CD4-positive, alpha-beta T cell treated with Interleukin-10 for 1 hour (primary cell): ENCODE results near the gene CDKAL1.
A peak's percentile ranks its signal among the peaks of the same experiment; 100 is the strongest.
"Not testable (repeated sequence)": the region's sequence is repeated elsewhere in the genome, so short reads cannot be mapped to it uniquely, and the experiment has no call there.

ENCODE experiments used
- DNase-seq: peaks from one replicate; pipeline ENCODE4 v3.0.0-alpha.2; 2020

CDKAL1 gene

DNA sequence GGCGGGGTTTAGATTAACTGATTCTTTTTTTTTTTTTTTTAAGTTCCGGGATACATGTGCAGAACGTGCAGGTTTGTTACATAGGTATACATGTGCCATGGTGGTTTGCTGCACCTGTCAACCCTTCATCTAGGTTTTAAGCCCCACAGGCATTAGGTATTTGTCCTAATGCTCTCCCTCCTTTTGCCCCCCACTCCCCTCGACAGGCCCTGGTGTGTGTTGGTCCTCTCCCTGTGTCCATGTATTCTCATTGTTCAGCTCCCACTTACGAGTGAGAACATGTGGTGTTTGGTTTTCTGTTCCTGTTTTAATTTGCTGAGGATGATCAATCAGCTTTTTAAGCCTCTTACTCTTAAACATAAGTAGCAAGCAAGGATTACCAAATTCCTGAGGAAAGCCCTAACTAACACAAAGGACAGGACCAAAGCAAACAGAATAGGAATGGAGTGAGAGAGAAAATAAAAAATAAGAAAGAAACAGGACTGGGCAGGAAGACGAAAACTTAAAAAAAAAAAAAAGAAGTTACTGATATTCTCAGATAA, 558.0 kb downstream of the CDKAL1 start:
- not testable (repeated sequence) for DNase-seq

DNA sequence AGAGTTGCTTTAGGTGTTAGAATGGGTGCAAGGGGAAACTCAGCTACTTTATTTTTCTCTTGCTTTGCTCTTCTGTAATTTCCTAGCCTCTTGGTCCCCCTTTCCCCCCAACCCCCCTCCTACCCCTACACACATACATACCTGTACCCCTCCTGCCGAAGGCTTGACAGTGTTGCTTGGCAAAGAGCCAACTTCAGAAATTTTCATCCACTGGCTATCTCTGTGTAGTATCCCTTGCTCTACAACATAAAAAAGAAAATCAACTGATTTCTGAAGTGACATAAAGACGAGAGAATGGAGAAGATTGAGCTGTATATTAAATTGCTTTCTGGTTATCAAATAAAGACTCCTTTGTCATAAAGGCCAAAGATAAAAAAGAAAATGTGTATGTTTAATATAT, 561.2 kb downstream of the CDKAL1 start:
- DNase-seq = no peak

DNA sequence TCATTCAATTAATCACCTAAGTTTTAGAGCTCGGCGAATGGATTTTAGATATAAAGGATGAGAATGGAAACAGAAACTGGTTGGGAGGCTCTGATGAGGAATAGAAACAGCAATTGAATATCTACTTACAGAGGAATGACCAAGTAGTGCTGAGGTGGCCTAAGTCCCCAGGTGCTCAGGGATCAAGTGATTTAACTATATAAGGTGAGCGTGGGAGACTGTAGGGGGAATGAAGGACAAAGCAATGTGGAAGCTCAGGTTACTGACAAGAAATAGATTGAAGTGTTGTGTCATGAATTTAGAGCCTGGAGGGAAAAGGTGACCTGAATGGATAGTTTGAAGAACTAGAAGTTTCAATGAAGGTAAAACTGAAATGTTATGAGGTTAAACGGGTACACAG, 563.9 kb downstream of the CDKAL1 start:
- no peak for DNase-seq

DNA sequence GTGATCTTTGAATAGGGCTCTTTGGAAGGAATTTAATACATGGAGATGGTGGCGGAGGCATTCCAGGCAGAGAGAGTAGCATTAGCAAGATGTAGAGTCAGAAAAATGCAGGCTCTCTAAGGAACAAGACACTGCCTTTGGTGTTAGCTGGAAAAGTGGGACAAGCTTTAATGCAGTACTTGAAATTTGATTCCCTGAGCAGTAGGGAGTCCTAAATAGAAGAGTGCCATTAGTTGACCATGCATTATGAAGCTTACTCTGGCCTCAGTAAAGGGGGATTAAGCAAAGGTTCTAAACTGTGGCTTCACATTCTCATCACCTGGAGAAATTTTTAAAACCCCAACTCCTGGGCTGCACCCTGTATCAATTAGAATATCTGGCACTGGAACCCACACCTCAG, 564.5 kb downstream of the CDKAL1 start:
- DNase-seq = no peak

DNA sequence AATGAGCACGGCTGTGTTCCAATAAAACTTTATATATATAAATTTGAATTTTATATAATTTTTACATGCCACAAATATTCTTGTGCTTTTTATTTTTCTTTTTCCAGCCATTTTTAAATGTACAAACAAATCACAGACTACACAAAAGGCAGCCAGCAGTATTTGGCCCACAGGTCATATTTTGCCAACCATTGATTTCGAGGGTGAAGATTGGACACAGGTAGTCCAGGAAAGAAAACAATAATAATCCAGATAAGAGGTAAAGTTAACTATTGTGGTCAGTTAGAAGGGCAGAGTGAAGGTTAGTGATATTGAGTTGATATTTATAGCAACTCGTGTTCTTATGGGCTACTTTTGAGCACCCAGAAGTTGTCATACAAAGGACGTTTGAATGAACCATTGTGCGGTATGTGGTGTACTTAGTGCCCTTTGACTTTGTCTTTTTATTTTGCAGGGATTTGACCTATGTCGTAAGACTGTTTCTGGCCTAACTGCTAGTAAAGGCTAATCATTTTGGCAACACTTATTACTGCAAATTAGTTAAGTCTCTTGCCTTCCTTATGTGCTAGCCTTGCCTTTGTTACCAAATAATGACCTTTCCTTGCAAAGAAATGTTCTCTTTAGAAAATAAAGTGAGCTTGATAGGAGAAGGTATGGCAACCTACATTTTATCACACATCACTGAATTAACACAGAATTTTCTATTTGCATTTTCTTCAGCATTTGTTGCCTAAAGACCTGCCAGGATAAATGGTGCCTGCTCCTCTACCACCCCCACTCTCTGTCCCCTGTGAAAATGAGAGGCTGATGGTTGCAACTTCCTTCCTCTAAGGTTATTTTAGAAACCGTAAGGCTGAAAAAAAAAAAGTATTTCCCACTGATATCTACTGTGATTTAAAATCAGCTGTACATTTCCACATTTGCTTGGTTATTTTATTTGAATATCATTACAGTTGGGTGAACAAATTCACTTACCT, 565.4 kb downstream of the CDKAL1 start:
- DNase-seq = no peak

DNA sequence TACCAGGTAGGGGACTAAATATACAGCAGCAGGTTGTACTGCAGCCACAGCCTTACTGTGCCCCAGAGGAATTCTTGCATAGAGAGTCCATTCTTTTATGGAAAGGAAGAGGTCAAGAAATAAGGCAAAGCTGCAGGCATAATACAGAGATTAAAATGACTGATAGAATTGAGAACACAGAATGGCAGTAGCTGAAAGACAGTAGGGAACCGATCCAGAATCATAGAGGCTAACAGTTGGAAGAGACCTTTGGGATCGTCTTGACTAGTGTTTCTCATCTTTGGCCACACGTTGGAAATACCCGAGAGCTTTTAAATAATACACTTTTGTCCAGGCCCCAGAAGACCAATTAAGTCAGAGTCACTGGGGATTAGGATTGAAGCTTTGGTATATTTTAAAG, 566.7 kb downstream of the CDKAL1 start:
- DNase-seq = no peak

DNA sequence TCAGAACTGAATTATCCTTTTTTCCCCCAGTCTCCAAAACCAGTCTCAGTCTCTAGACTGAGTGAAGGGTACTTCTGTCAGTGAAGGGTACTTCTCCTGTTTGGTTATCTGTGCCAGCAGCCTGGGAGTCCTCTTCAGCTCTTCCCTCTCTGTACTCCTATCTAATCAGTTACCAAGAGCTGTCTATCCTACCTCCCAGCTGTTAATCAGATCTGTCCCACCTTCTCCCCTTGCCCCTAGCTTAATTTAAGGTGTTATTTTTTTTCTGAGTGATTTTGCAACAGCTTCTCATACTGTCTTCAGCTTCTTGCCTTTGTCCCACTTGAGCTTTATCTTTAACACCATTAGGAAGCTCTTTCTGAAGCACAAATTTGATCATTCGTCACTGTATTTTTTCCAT, 567.4 kb downstream of the CDKAL1 start:
- no peak for DNase-seq

DNA sequence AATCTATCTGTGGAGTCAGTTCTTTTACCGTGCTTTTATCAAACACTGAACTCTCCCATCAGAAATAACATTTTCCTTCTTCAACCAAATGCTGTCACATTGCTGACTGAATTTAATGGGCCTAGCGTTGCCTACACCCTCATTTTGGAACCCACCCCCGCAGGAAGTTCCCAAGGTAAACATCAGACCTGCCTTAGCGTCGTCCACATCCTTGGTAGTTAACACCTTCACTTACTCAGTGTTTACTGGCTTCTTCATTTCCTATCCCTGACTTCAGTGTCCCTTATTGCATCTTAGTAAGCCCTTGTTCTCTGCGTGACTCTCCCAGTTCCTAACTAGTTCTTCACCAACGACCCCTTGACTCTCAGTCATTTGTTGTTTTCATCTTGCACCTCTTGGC, 567.9 kb downstream of the CDKAL1 start:
- peak; percentile 2 for DNase-seq

DNA sequence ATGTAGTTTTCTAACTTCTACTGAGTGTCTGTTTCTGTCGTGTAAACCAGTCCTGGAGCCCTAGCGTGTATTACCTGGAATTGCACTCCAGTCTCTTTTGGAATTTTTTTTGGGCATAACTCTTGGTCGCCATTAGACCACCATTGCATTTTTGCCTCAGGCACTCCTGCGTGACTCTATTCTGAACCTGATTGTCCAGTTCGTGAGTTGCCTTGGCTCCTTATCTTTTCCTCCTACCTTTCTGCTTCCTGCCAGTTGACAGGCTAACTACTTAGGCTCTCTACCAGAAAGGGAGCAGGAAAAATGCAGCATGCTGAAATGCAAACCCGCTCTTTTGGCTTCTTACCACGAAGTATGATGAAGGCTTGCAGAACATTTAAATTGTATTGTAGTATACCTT, 568.4 kb downstream of the CDKAL1 start:
- DNase-seq = no peak

DNA sequence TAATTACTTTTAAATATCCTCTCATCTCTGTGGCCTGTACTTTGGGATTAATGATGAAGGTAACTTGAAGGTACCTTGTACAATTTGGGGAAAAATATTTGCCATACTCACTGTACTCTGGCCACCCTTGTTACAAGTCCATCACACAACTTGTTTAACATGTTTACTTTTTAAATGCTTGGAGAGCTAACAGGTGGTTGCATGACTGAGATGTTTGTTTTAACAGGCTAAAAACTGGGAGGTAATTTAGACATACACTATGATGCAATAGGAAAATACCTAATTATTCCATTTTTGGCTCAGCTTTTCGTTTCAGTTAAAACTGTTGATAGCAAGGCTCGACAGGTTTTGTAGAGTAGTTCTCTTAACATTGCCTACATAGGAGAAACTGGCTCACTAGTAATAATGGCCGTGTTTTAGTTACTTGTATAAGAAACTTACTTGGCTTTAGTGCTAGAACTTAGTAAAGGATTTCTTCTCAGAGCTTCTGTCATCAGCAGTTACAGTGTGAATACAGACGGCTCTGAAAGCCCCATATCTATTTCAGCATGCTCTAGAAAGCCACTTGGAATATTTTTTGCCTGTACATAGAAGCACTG, 569.5 kb downstream of the CDKAL1 start:
- DNase-seq = no peak

DNA sequence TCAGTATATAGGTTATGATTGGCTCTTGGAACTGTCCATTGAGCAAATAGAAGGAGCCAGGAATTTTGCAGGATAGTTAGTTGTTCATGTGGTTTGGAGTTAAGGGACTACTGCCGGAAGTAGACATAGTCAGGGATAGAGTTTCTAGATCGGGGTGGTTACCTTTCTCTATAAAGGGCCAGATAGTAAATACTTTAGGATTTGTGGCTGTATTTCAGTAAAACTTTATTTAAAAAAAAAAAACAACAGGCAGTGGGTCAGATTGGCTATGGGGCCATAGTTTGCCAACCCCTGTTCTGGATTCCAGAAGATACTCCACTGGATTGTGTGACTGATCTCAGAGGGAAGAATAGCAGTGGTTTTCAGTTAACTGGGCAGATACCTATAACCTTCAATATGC, 570.0 kb downstream of the CDKAL1 start:
- DNase-seq = no peak

DNA sequence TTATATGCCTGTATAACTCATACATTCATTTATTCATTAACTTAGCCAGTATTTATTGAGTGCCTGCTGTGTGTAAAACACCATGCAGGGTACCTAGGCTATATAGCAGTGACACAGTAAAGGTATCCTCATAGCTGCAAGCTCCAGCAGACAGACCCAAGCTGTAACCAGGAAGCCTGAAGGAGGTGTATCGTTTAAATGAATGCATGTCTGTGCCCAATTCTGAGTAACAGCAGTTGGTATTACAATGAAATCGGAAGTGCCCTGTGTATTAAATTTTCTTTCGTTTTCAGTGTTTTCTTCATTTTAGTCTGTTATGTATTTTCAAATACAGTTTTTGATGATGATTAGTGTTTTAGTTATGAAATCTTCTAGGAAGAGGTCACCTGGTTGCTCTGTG, 573.5 kb downstream of the CDKAL1 start:
- DNase-seq = no peak

DNA sequence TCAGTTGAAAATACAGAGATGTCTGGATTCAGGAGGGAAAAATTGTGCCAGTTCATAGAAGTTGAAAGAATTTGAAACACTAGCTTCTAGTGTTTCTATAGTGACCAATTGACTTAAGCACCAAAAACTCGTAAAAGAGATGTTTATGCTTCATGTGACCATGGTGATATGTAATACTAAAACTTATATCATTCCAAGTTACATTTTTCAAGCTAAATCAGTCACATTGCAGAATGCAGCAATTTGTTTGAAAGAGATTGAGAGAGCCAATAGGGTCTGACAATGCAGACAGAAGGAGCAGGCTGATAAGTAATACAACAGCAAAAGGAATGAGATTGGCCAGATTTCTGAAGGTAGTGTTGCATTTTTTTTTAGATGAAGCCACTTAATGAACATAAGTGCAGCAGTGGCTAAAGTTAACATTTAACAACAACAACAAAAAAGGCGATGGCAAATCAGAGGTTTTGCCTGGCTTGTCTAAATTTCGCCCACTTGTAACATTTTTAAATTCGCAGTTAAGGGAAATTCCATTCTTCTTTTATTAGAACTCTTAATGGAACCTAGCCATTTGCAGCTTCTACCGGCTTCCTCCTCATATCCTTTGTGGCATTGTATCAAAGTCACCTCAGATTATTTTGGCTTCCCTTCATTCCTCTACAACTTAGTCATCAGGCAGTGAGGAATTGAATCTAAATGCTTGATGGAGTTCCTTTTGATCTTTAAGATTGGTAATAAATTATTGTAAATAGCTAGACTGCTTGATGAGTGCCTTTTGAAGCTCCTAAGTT, 575.3 kb downstream of the CDKAL1 start:
- no peak for DNase-seq

DNA sequence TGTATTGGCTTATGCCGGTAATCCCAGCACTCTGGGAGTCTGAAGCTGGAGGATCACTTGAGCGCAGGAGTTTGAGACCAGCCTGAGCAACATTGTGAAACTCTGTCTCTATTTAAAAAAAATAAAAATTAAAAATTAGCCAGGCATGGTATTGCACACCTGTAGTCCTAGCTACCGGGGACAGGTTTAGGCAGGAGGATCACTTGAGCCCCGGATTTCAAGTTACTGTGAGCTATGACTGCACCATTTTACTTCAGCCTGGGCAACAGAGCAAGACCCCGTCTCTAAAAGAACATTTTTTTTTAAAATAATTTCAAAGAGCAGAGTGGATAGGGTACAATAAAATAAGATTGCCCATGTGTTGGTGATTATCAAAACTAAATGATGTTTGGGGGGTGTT, 576.4 kb downstream of the CDKAL1 start:
- DNase-seq = no peak

DNA sequence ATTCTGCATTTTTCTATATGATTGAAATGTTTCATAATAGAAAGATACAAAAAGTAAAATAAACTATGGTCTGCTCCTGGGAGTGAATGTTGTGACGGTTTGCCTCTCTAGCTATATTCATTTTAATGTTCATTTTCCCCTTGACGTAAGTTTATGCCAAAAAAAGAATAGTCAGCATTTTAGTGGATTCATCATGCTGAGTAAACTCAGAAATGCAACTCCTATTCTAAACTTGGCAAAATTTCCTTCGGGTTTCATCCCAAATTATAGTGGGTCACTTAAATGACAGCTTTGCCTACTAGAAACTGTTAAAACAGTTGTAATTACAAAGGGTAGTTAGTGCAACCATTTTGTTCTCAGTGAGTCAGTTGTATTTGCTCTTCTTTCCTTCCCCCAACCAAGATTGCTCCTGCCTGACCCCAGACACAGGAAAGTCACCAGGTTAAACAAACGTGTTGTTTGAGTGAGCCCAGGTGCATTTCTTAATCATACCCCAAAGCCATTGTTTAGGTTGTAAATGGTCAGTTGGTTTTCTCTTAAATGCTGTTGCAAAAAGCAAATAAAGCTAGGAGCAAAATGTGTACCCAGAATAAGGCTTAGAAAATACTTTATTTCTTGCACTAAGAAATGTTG, 577.0 kb downstream of the CDKAL1 start:
- DNase-seq = no peak

DNA sequence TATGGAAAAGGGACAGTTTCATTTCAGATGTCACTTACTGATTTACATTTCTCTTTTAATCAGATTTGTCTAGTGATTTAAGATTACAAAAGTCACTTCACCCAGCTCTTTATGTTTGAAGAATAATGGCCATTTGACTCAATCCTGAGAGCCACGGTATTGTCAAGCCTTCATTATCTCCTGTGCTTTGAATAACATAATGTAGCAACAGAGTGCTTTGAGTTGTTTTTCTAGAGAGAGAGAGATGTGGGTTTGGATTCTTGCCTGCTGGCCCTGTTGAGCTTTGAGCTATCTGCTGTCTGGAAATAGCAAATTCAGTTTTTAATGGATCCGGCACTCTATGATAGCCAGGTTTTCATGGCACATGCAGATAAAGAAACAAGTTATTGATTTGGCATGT, 580.9 kb downstream of the CDKAL1 start:
- no peak for DNase-seq

DNA sequence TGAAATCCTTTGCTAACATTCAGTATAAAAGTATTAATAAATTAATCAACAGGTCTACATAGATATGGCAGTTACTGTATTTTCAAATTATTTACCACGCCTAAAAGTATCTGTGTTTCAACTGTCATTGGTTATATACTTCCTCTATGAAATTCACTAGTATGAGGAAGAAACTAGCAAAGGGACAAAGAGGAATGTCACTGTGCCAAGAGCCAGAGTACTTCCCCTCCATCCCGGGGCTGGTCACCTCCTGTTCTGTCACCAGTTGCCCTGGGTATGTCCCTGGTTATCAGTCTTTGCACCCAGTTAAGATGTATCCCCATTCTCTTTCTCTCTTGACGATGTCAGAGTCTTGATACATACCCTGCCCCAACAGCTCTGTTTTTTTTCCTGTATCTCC, 582.5 kb downstream of the CDKAL1 start:
- no peak for DNase-seq

DNA sequence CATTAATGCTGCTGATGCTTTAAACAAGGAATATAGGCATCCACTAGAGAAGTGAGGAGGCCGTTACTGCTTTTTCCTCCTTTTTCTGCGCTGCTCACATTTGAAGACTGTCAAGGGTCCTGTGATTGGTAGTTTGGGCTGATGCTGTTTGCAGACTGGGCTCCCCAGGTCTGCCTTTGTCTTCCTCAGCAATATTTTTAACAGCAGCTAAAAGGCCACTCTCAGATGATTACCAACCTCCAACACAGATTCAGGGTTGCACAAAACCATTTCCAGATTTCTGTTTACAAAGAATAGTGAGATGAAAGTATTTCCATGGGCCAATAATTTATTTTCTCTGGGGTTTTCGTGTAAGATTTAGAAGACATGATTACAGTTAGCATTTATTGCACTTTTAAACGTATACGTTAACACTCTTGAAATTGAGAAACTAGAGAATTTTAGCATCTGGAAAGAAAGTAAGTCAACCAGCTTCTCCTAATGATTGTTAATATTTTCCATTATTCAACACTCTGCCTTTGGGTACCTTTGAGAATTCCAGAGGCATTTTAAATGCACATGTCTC, 584.0 kb downstream of the CDKAL1 start:
- no peak for DNase-seq

DNA sequence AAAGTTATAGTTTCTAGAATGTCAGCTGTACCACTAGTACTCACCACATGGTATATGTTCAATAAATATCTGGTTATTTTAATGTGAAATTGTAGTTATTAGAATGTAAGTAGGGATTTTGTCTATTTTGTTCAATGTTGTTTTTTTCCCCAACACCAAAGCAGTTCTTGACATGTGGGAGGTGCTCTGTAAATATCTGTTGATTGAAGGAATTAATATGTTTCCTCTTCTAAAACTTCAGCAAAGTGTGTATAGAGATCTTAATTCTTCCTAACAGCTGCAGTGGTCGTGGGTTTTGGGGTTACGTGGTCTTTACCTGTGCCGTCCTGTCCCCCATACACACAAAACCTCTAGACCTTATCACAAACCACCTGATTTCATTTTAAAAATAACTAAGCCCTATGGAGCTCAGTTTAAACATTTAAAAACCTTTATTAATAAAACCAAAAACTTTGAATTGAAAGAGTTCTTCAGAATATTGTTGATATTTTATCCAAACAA, 587.4 kb downstream of the CDKAL1 start:
- no peak for DNase-seq

DNA sequence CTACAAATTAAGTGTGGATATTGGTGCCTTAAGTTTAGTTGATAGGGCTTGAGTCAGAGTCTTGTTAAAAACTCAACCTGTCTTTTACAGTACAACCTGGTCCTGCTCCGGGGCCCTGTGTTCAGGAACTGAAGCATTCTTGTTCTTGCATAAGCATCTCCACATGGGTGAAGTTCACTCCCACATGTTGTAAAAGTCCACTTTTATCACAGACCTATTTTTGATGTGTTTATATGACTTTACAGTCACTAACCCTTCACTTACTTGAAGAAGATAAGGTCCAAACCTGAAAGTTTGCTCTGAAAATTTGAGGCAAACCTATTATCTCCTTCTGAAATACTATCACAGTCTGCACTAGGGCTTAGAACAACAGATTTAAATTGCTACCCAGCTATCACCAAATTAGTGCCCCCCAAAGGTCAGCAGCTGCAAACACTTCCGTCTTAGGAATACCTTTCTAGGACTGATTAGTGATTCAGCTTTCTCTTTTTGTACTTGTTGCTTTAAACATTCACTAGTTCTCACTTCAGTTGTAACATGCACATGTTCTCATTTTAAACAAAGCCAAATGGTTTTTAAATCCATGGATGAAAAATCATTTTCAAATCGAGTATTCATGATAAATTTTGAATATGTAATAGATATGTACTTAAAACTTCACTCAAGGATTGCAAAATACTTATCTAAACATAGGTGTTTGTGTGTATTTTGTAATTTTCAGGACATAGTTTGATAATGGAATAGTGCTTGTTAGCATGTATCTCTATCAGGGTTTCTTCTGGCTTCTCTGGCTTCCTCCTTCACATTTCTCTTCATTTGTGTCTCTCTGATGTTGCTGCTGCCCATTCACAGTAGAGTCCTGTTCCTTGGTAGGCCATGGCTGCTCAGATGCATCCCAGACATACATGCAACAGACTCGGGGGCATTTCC, 589.5 kb downstream of the CDKAL1 start:
- no peak for DNase-seq

DNA sequence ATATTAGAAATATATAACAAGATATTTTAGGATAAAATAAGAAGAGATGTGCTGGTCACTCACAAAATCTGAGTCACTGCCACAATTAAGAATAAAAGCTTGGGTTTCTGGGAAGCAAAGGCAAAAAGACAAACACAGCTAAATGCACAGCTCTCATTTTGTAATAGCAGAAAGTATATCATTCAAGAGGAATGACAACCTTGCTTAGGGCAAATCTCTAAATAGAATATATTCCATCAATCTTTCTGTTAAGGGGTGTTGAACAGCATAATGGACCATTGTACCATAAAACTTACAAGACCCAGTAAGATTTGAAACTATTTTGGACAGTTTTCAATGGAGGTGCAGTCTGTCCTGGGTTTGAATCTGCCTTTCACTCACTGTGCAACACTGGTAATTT, 594.3 kb downstream of the CDKAL1 start:
- DNase-seq = no peak
